CD4-positive, alpha-beta T cell treated with Interleukin-21 for 1 hour (primary cell): ENCODE results near the gene CRIP2.

Source experiments
- DNase-seq: peaks from one replicate; pipeline ENCODE4 v3.0.0-alpha.2; 2020

CRIP2 gene, protein sequence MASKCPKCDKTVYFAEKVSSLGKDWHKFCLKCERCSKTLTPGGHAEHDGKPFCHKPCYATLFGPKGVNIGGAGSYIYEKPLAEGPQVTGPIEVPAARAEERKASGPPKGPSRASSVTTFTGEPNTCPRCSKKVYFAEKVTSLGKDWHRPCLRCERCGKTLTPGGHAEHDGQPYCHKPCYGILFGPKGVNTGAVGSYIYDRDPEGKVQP

DNA sequence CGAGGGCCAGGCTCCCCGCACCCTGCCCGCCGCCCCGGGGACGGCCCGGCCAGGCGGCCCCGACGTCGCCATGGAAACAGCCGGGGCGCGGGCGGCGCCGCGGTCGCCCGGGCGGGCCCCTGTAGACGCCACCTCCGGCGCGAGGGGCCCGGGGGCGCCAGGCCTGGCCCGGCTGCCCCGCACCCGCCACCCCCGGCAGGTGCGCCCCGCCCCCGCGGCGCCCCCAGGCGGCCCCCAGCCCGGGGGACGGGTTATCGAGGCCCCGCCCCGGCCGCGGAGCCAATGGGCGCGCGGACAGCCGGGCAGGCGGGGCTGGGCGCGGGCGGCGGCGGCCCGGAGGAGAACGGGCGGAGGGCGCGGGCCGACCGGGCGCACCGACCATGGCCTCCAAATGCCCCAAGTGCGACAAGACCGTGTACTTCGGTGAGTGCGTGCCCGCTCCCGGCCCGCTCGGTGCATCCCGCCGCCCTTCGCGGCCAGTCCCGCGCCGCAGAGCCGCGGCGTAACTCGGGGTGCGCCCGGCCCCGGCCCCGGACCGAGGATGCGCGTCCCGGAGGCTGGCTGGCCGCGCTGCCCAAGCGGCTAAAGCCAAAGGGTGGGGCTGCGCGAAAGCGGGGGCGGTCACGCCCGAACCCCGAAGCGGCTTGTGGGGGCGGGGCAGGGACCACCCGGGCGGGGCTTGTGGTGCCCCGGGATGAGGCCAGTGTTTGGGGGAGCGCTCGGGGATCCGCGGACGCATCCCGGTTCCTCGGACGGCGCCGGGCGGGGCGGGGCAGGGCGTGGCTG, at the start of gene CRIP2:
TSS of gene CRIP2 (plus strand) at position 339 of the 786 bp plus-strand sequence. CDS start at position 381, 42 bp downstream.
- peak; percentile 65 for DNase-seq

DNA sequence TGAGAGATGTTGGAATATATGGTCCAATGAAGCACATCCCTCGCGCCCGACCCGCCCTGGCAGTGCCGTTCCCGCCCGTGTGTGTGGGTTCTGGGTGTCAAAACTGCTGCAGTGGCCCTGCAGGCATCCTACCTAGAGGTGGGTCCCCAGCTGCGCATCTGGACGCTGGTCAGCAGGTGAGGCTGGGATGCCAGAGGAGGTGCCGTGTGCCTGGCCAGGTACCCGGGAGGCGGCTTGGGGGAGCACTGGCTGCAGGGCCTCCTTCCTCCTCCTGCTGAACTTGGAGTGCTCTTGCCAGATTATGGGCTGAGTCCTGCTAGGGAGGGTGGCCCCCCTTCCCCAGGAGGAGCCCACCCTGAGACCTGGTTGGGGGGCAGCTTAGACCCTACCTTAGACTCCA, 49.8 kb upstream of the CRIP2 start:
- no peak for DNase-seq

DNA sequence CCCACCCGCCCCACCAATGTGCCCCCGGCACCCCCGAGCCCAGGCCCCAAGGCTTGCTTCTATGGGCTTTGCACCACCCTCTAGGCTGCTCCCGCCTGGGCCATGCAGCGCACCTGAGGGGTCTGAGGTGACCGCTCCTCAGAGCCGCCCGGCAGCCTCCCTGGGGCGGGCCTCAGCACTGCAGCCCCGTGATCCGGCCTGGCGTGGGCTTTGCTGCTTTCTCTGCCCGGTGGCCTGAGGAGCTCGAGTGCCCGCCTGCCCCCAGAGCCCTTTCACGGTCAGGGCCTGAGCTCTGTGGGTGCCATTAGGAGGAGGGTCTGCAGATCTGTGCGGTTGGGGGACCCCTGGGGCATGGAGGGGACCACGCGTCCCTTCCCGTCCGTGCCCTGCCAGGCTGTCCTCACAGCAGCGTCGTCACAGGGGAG, 48.8 kb upstream of the CRIP2 start:
- no peak for DNase-seq

DNA sequence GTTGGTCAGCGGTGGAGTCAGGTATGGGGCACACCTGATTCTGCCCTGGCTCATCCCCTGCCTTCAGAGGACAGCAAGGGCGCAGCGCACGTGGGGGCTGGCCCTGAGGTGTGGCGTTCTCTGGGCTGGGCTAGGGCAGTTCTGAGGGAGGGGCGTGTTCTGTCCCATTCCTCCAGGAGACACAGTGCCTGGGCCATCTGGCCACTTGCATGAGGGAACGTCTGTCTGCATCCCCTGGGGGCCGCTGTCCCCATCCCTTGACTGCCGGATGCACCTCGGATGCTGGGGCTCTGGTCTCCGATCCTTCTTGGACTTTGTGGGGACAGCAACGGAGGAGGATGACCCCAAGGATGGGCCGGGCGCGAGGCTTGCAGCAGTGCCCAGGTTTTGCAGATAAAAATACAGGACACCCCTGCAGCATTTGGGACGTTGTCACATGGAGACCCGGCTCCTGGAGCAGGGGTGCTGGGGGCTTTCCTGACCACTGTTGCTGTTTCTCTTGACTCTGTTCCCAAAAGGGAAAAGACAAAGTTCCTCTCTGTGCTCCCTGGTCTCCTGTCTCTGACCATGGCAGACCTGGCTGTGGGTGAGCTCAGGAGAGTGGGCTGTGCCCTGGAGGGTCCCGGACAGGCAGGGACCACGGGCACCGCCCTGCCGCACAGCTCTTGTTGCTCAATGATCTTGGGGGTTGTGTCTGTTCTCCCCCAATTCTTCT, 48.0 kb upstream of the CRIP2 start:
- DNase-seq: no peak

DNA sequence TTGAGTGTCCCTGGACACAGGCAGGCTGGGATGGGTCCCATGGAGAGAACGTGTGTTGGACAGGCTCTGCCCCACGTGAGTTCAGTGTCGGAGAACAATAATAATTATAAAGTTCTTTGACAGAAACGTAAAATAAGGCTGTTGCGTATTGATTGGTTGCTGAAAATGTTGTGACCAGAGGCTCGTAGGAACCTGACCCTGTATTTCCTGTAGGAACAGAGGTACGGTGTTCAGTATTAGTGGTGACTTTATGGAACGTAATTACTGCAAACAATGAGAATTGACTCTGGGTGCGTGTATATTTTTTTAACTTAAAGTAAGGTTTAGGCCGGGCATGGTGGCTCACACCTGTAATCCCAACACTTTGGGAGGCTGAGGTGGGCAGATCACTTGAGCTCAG, 47.2 kb upstream of the CRIP2 start:
- no peak for DNase-seq

DNA sequence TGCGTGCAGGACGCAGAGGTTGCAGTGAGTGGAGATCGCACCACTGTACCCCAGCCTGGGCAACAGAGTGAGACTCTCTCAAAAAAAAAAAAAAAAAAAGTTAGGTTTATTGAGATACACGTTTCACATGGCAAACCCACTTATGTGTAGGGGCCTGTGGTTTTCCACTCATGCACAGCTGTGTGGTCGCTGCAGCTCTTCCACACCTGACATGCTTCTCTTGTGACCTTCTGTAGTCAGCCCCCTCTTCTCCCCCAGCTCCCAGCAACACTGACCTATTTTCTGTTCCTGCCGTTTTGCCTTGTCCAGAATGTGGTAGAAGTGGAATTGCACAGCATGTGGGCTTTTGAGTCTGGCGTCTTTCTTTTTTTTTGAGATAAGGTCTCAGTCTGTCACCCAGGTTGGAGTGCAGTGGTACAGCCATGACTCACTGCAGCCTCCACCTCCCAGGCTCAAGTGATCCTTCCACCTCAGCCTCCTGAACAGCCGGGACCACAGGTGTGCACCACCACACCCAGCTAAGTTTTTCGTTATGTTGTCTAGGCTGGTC, 46.6 kb upstream of the CRIP2 start:
- no peak for DNase-seq

DNA sequence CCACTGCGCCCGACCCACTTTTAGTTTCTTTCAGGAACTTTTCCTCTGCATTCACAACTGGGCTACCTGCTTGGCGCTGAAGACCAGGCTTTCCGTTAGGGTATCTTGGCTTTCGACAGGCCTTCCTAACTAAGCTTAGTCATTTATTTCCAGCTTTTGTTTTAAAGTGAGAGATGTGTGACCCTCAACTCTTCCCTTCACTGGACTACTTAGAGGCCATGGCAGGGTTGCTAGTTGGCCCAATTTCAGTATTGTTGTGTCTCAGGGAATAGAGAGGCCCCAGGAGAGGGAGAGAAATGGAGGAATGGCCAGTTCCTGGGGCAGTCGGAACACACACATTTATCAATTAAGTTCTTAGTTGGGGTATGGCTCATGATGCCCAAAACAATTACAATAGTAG, 44.6 kb upstream of the CRIP2 start:
- DNase-seq: no peak

DNA sequence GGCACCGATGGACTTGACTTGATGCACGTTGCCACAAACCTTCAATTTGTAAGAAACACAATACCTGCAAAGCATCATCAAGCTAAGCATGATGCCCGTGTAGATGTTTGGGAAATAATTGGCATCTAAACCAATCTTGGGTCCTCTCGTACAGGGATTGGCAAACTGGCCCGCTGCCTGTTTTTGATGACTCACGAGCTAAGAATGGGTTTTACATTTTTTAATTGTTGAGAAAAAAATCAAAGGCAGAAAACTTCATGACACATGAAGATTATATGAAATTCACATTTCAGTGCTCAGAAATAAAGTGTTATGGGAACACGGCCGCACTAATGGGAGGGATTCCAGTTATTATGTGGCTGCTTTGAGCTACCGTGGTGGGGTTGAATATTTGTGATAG, 44.1 kb upstream of the CRIP2 start:
- DNase-seq: no peak

DNA sequence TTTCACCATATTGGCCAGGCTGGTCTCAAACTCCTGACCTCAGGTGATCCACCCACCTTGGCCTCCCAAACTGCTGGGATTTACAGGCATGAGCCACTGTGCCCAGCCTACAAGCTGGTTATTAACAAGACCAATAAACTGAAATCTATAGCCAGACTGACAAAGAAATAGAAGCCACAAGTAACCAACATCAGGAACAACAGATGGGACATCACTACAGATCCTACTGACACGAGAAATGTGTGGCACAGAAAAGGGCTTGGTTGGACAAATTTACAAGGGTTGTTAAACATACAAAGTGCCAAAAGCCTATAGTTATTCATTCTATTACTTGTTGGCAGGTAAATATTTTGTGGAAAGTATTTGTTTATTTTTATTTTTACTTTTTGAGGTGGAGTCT, 43.4 kb upstream of the CRIP2 start:
- DNase-seq: no peak

DNA sequence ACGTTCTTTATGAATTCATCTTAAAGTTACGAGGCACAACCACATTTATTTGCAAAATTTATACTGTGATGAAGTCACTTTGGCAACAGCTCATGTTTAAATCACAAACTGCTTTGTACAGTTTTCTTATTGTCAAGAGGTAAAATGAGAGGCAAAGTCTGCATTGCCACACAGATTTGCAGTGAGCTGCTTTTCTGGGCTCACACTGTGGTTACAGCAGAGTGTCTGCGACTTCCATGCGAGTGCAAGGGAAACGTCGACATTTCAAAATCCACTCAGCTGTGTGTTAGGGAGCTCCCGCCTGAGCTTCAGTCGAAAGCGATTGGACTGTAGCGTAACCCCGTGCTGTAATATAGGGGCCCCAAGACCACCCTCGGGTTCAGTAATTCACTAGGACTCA, 42.0 kb upstream of the CRIP2 start:
- DNase-seq: no peak

DNA sequence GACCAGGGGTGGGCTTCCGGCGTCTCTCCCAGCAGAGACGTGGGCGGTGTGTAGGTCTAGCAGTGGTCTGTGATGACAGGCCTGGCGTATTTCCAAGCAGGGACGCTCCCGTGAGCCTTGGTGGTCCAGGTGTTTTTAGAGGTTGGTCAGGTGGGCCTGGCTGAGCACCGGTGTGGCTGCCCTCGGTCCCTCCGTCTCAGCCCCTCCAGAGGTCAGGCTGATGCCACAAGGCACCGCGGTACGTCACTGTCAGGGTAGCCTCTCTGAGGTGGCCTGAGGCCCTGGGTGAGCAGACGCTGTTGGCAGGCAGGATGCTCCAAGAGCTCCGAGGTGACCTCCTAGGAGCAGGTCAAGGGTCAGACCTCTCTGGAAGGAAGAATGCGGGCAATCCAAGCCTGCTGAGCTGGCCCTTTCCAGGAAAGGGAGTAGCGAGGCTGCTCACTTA, 41.4 kb upstream of the CRIP2 start:
- no peak for DNase-seq

DNA sequence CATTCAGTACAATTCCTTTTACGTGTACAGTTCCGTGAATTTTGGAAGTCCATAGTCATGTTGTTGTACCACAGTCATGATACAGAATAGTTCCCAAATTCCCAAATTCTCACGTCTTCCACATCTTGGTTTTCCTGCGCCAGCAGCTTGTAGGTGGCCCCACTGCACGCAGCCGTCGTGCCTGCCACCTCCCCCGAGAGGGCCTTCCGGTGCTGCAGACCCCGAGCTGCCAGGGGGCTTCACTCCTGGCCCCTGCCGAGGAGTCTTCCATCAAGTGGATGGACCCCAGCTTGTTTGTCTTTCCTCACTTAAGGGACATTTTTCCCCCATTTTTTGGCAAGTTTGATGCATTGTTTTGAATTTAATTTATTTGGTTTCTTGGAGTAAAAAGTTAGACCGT, 38.2 kb upstream of the CRIP2 start:
- DNase-seq: no peak

DNA sequence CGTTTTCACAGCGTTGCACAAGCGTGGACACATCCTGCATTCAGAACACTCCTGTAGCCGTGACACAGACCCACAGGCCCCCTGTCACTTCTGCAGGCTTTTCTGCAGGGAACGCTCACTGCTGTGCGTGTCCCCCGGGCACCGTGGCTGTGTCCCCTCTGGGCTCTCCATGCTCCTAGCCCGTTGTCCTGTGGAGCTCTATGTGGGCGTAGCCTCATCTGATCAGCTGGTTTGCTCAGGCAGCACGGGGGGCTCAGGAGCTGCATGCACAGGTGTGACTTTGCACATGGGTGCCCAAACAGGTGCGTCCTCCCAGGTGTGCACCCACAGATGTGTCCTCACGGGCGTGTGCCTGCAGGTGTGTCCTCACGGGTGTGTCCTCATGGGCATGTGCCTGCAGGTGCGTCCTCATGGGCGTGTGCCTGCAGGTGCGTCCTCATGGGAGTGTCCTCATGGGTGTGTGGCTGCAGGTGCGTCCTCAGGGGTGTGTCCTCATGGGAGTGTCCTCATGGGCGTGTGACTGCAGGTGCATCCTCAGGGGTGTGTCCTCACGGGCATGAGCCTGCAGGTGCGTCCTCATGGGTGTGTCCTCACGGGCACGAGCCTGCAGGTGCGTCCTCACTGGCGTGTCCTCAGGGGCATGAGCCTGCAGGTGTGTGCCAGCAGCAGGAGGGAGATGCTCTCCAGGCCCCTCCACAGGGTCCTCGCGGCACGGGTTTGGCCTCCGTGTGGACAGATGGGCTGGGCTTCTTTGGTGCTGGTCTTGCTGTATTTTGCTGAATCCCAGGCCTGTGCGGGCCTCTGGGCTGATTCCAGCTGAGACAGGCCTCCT, 37.5 kb upstream of the CRIP2 start:
- no peak for DNase-seq

DNA sequence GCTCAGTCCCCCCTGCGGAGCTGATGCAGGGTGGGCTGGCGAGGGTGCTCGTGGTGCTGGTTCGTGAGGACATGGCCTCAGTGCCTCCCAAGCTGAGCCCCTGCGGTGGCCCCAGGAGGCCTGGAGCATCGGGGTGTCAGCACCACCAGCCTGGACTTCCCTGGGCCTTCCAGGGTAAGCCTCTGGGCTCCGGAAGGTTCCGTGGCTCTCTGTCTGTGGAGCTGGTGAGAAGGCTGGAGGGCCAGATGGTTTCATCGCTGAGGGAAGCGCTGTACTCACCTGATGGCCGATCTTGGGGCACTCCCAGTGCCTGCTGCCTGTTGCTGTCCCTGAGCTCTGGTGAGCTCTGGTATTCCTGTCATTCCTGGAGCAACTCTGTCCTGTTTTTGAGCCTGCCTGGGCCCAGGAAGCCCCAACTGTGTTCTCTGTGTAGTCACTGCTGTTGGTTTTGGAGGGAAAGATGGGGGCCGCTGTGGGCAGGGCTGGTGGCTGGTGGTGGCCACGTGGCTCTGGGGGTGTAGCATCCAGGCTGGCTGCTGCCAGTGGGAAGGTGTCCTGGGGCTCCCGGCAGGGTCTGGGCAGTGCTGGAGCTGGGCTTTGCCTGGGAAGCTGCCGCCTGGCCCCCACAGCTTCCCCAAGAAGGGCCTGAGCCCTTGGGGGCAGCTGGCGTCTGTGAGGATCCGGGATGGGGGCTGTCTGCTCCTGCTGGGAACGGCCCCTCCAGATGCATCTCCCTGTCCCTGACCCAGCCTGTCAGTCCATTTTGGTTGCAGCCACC, 36.7 kb upstream of the CRIP2 start:
- no peak for DNase-seq

DNA sequence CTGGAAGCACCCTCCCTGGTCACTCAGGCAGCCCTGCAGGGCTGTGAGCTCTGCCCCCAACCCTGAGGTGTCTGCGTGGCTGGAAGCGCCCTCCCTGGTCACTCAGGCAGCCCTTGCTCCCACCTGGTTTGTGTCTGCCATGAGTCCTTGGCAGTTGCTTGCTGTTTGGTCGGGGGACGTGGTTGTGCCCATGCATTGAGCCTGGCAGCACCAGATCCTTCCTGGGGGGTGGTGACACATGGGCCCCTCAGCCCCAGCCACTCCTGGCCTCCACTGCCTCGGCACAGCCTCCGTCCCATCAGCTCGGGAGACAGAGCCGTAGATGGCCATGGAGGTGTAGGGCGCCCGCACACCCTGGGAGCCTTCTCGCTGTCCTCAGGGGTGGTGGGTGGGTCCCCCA, 35.4 kb upstream of the CRIP2 start:
- no peak for DNase-seq

DNA sequence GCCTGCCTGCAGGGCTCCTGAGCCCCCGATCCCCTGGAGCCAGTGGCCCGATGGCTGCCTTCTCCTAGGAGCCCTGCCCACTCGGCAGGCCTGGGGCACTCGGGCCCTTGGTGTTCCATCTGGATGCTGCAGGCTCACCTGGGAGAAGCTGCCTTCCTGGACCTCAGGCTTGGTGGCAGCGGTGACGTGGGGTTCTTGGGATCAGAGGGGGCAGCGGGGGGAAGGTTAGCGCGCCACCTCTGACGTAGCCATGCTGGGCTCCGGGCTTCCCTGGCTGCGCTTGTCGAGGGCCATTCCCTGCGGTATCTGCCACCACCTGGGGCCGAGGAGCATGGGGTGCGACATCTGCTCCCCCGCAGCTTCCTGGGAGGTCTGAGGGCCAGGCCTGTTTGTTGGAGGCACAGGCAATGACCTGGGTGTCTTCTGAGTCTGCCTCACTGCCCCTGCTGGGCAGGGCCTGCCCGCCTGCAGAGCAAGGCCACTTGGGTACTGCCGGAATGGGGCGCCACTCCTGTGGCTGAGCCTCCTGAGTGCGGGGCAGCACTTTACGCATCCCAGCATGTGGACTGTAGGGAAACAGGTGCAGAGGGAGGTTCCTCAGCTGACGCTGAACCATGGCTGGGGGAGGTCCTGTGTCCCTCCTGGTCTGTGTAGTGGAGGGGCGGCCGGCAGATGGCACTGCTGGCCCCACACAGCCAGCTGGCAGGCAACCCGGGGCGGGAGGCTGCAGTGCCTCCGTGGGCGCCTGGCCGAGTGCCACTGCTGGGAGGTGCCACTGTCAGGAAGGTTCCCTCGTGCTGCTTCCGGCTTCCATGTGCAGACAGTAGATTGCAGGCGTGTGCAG, 34.7 kb upstream of the CRIP2 start:
- no peak for DNase-seq

DNA sequence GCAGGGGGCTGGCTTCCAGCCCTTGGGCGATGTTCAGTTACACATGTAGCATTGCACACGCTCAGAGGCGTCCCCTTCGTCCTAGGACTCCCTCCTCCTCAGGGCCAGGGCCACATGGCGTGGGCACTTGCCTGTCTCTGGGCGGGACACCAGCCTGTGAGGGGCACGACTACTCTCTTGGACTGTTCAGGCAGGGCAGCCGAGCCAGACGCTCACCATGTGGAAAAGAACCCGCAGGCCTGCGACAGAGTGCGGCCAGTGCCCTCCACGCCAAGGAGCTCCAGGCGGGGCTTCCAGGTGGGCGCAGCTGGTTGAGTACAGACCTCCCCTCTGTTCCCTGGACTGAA, 34.1 kb upstream of the CRIP2 start:
- no peak for DNase-seq

DNA sequence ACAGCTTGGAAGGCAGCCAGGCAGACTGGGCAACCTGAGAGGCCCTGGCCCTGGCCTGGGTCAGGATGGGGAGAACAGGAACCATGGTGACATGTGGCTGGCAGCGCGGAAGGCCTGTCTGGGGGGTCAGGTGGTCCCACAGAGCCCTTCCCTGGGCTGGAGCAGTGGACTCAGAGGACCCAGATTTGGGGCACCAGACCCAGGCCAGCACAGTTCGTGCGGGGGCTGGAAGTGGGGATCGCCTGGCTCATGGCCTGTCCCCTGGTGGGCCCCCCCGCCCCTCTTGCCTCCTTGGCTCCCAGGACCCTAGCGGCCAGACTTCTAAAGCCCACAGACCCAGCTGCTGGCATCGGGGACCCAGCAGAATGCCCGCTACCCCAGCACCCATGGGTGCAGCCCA, 33.6 kb upstream of the CRIP2 start:
- DNase-seq: no peak

DNA sequence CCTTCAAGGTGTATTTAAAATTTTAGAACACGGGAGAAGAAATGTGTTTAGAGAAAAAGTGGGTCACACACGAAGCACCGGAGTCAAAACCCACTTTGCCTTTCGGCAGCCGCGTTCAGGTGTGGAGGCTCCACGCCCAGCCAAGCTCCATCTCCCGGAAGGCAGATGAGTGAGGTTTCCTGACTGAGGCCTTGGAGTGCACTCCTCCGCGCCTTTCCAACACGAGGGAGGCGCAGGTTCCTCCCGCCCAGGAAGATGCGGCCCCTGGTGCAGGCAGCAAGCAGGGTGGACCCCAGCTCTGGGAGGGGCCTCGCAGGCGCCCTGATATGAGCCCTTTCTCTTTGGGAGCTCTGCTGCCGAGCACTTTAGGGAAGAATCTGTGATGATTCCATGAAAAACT, 32.5 kb upstream of the CRIP2 start:
- no peak for DNase-seq

DNA sequence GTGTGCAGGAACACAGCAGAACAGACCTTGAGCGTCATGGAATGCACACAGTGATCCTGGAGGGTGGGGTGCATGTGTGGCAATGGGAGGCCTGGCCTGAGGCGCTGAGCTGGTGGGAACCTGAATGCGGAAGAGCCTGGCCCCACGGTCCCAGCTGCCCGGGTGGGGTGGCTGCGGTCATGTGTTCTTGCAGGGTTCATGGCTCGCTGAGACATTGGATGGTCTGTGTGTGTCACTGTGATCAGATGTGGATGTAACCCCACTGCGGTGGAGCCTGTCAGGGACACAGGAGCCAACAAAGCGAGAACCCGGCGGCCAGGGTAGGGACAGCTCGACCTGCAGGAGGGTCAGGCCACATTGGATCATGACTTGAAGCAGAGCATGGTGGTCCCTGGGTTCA, 31.8 kb upstream of the CRIP2 start:
- no peak for DNase-seq

DNA sequence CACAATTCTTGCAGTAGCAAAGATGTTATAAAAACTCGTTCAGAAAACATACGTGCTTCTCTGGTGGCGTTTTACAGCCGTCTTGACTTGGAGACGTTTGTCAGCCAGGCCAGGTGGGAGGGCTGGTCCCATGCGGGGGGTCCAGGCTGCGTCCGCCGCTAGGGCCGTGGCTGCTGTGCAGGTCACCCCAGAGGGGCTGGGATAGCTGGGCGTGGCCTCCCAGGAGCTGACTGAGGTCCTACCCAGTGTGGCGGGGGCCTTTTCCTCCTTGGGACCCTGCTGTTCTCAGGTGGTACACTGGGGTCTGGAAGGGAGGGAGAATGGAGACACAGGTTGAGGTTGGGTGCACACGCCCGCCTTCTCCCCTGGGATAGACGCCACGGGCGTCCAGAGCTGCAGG, 29.8 kb upstream of the CRIP2 start:
- no peak for DNase-seq
